ENCODE measurements around the gene CNOT9.
"Not testable (repeated sequence)": the region's sequence is repeated elsewhere in the genome, so short reads cannot be mapped to it uniquely, and the experiment has no call there.

CNOT9 gene

GRCh38 chr2:218568190-218569037 is at the start of gene CNOT9, which contains the start of gene USP37:
TSS of gene CNOT9 (plus strand) at chr2:218568839. CDS start at chr2:218568955, 116 bp downstream.
TSS of gene USP37 (minus strand) at chr2:218568351. CDS start at chr2:218558653, 9,698 bp downstream.
- H3K4me1 ChIP-seq (ENCODE audit: control insufficient read depth, low read length) = peaks cover 35% of the 10 kb centered on the region
- peak within 1 kb of the TSS; percentile 83 for H3K4me3 ChIP-seq (ENCODE audit: low read length)
- H3K79me2 ChIP-seq (ENCODE audit: control insufficient read depth, low read length) = peaks cover 97% of the 10 kb centered on the region
- H4K20me1 ChIP-seq (ENCODE audit: control insufficient read depth, insufficient read depth, low read depth, low read length) = peaks cover 10% of the 10 kb centered on the region; the same call in 1 of the 2 replicates
- H3K36me3 ChIP-seq (ENCODE audit: control insufficient read depth, low read length) = peaks cover 88% of the 10 kb centered on the region
- H3K9me3 ChIP-seq (ENCODE audit: control insufficient read depth, insufficient read depth, low read length) = no peaks in the 10 kb centered on the region
- H3K27ac ChIP-seq (ENCODE audit: low read depth, low read length) = peak within 1 kb of the TSS; percentile 83
- H3K9me2 ChIP-seq (replicated peaks; ENCODE audit: control insufficient read depth, low read length) = no peaks in the 10 kb centered on the region
- TF ChIP-seq EZH2phosphoT487 (IDR thresholded peaks at IDR 0.05; ENCODE audit: borderline replicate concordance, low read length) (no peak), CTCF (IDR thresholded peaks at IDR 0.05; ENCODE audit: low read depth, low read length, poor library complexity, severe bottlenecking) (no peak)
- no peaks in the 10 kb centered on the region for H3F3A ChIP-seq (ENCODE audit: control insufficient read depth, insufficient read depth)
- H3K4me2 ChIP-seq (ENCODE audit: low read length) = peak within 1 kb of the TSS; percentile 87
- H3K27me3 ChIP-seq (ENCODE audit: control insufficient read depth, low read length) = no peaks in the 10 kb centered on the region

- H3K4me2 ChIP-seq (ENCODE audit: low read length) = no peak overlapping the region
- H3K27me3 ChIP-seq (ENCODE audit: control insufficient read depth, low read length) = no peaks in the 10 kb centered on the region
Observed at GRCh38 chr2:218518876-218519275, 49.8 kb upstream of the CNOT9 start.

GRCh38 chr2:218523651-218524050 is 45.0 kb upstream of the CNOT9 start:
- no peaks in the 10 kb centered on the region for H4K20me1 ChIP-seq (ENCODE audit: control insufficient read depth, insufficient read depth, low read depth, low read length)
- H3K4me3 ChIP-seq (ENCODE audit: low read length) = no peak overlapping the region
- H3K27ac ChIP-seq (ENCODE audit: low read depth, low read length) = no peak overlapping the region
- TF ChIP-seq EZH2phosphoT487 (IDR thresholded peaks at IDR 0.05; ENCODE audit: borderline replicate concordance, low read length) = no peak
- no peak for TF ChIP-seq CTCF (IDR thresholded peaks at IDR 0.05; ENCODE audit: low read depth, low read length, poor library complexity, severe bottlenecking)
- no peaks in the 10 kb centered on the region for H3K79me2 ChIP-seq (ENCODE audit: control insufficient read depth, low read length)
- H3K36me3 ChIP-seq (ENCODE audit: control insufficient read depth, low read length) = peaks cover 66% of the 10 kb centered on the region
- H3K4me1 ChIP-seq (ENCODE audit: control insufficient read depth, low read length) = no peaks in the 10 kb centered on the region
- no peaks in the 10 kb centered on the region for H3K9me2 ChIP-seq (replicated peaks; ENCODE audit: control insufficient read depth, low read length)
- no peak overlapping the region for H3K4me2 ChIP-seq (ENCODE audit: low read length)
- H3K27me3 ChIP-seq (ENCODE audit: control insufficient read depth, low read length) = no peaks in the 10 kb centered on the region
- no peaks in the 10 kb centered on the region for H3K9me3 ChIP-seq (ENCODE audit: control insufficient read depth, insufficient read depth, low read length)
- H3F3A ChIP-seq (ENCODE audit: control insufficient read depth, insufficient read depth) = 0 out of 2 replicates have a peak, but pooled peaks cover 7% of the 10 kb centered on the region

More at GRCh38 chr2:218518876-218519275, 49.8 kb upstream of the CNOT9 start:
- Histone ChIP-seq H3K79me2 (ENCODE audit: control insufficient read depth, low read length) (peaks cover 26% of the 10 kb centered on the region), H3F3A (ENCODE audit: control insufficient read depth, insufficient read depth) (peaks cover 13% of the 10 kb centered on the region; the same call in 1 of the 2 replicates), H3K27ac (ENCODE audit: low read depth, low read length) (no peak overlapping the region), H3K9me2 (replicated peaks; ENCODE audit: control insufficient read depth, low read length) (no peaks in the 10 kb centered on the region), H3K36me3 (ENCODE audit: control insufficient read depth, low read length) (peaks cover 44% of the 10 kb centered on the region), H4K20me1 (ENCODE audit: control insufficient read depth, insufficient read depth, low read depth, low read length) (no peaks in the 10 kb centered on the region), H3K9me3 (ENCODE audit: control insufficient read depth, insufficient read depth, low read length) (no peaks in the 10 kb centered on the region), H3K4me1 (ENCODE audit: control insufficient read depth, low read length) (no peaks in the 10 kb centered on the region), H3K4me3 (ENCODE audit: low read length) (no peak overlapping the region)
- TF ChIP-seq CTCF (IDR thresholded peaks at IDR 0.05; ENCODE audit: low read depth, low read length, poor library complexity, severe bottlenecking) (no peak), EZH2phosphoT487 (IDR thresholded peaks at IDR 0.05; ENCODE audit: borderline replicate concordance, low read length) (no peak)

GRCh38 chr2:218528409-218528808 is 40.2 kb upstream of the CNOT9 start:
- not testable (repeated sequence) for H3K27ac ChIP-seq (ENCODE audit: low read depth, low read length); H3F3A ChIP-seq (ENCODE audit: control insufficient read depth, insufficient read depth); H3K9me3 ChIP-seq (ENCODE audit: control insufficient read depth, insufficient read depth, low read length); H3K9me2 ChIP-seq (replicated peaks; ENCODE audit: control insufficient read depth, low read length); H3K27me3 ChIP-seq (ENCODE audit: control insufficient read depth, low read length); H3K4me1 ChIP-seq (ENCODE audit: control insufficient read depth, low read length); H3K4me2 ChIP-seq (ENCODE audit: low read length); H3K4me3 ChIP-seq (ENCODE audit: low read length); H4K20me1 ChIP-seq (ENCODE audit: control insufficient read depth, insufficient read depth, low read depth, low read length); H3K79me2 ChIP-seq (ENCODE audit: control insufficient read depth, low read length)
- H3K36me3 ChIP-seq (ENCODE audit: control insufficient read depth, low read length) = peaks cover 90% of the 10 kb centered on the region

Data from DOHH2 (cell line).